HG02798 (cell line): ENCODE measurements around the gene PRM2.
A peak's percentile ranks its signal among the peaks of the same experiment; 100 is the strongest.

Experiments used
- ATAC-seq: cut with Tn5 transposase; IDR thresholded peaks from one replicate; pipeline ENCODE4 v1.9.1; 2021; ENCODE audit warnings: mild to moderate bottlenecking; ENCODE audit not compliant: unreplicated experiment, poor library complexity

PRM2 gene

GRCh38 chr16:11265124-11265523 lies 11.2 kb downstream of the PRM2 start:
- no peak for ATAC-seq

DNA sequence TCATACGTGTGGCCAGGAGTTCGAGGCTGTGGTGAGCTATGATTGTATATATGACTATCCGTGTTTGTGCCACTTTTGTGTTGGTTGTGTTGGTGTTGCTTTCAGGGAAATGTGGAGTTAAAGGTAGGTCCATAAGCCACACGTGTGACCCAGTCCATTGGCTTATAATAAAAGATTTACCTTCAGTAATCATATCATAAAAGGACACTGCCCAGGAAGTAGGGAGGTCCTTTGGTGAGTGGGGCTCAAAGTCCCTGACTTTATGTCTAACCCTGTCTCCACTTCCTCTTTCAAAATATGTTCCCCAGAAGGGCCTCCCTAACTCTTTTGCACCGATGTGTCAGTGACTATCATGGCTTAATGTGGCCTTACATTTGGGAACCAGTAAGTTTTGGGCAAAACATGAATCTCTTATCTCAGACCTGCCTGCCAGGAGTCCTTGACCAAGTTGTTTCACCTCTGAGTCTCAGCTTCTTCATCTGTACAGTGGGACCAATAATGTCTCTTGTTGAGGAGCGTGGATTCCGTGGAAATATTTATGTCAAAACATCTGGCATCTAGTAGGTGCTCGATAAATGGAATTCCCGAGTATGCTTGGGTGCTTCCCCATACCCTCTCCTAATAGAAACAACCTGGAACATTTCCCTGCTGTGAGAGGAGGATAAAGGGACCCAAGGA lies 12.0 kb downstream of the PRM2 start:
- ATAC-seq = no peak

GRCh38 chr16:11263737-11264136 lies 12.5 kb downstream of the PRM2 start:
- no peak for ATAC-seq

DNA sequence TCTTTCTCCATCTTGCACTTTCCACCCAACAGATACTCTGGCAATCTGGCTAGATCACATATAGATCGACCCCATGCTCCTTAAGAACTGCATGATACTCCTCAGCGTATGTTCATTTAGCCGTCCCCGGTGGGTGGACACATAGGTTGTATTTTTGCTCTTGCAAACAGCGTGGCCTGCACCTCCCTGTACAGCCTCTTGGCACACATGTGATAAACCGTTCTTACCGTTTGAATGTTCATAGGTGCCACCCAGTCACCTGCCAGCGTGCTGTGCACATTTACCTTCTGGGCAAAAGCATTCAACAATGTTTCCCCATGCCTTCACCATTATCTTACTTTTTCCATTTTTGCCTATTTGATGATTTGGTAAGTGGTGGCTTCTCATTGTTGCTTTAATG lies 13.4 kb downstream of the PRM2 start:
- no peak for ATAC-seq

- ATAC-seq = no peak
Measured at GRCh38 chr16:11260596-11260966, 15.7 kb downstream of the PRM2 start.

DNA sequence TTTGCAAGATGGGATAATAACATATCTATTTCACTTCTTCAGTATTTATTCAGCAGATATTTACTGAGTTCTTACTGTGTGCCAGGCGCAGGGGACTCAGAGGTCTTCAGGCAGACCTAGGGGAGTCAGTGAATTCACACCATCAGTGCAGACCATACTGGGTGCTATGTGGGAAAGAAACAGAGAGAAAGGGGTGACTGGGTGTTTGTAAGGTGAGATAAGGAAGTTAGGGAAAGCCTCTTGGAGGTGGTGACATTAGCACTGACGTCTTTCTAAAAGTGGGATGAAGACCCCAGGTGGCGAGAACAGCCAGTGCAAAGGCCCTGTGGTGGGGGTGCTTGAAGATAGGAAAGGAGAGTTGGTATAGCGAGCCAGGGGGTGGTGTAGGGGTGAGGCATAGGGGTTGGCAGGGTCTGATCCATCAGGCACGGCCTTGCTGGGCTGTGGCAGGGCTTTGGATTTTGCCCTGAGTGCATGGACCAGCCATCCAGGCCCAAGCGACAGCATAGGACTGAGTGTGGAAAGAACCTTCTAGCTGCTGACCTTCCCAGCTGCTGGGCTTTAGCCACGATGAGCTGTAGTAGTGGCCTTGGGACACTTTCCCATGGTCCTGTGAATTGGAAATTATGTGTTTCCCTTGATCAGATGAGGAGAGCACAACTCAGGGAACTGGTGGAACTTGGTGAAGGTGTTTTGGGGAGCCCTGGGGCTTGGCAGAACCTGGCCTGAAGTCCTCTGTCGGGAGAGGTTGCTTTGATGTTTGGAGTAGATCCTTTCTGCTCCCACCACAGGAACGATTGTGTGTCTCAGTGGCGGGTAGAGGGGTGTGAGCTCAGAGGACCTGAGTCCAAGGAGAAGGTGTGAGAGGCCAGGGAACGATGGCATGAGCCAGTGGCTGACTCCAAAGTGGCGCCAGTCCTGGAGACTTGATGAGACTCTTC lies 16.4 kb downstream of the PRM2 start:
- no peak for ATAC-seq

GRCh38 chr16:11258553-11259492 lies 17.5 kb downstream of the PRM2 start:
- no peak for ATAC-seq

- ATAC-seq = no peak
Measured at GRCh38 chr16:11257131-11257938, 18.9 kb downstream of the PRM2 start.

DNA sequence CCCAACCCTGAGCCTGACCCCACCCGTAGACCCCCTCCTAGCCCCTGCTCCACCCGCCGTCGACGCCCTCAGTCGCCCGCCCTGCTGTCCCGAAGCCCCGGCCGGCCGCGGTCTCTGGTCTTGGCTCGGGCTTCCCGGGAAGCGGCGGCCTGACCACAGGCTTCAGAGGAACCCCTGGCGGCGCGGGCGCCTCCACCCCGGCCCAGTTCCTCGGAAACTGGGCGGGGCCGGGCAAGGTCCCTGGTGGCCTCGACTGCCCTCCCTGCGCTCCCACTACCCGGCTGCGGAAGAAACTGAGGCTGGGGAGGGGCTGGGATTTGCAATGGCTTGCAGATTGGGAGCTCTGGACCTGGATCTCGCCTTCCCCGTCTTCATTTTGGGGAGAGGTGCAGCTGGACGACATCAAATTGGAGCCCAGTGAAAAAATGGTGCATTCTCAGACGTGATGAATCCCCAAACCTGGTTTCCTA lies 19.6 kb downstream of the PRM2 start:
- no peak for ATAC-seq

DNA sequence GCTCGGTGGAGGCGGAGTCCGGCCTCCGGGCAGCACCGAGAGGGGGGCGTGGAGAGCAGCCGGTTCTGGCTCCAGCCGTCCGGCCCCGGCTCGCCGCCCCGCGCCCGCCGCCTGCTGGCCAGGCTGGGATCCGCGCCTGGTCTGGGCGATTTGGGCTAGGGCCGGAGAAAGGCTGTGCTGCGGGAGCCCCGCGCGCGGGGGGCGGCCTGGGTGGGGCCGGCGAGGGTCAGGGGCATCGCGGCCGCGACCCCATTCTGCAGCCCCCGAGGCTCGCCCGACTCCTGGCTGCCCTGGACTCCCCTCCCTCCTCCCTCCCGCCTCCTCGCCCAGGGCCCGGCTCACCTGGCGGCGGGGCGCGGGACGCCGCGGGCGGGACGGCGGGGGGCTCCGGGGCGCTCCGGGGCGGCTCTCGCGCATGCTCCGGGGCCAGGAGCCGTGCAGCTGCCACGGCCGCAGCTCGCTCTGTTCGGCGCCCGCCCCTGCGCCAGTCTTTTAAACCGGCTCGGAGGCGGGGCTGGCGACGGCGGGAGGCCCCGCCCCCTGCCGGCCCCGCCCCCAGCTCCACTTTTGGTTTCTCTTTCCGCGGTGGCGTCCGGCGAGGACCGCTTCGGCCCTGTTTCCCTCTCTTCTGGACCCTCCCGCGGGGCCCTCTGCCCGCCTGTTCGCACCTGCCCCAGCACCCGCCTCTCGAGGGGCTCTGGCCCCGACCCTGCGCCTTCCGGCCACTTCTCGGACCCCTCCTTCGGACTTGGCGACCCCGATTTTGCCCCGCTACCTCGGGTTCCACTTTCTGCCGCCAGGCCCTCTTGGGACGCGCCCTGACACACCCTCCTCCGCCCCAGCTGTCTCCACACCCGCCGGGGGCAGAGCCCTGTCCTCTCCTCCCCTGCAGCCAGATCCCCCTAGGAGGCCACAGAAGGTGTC lies 20.3 kb downstream of the PRM2 start, which contains the start of gene SOCS1:
Gene SOCS1 (minus strand): TSS at position 468 of the 924 bp plus-strand sequence. CDS start 726 bp downstream, outside the sequence.
- peak; percentile 63 for ATAC-seq

GRCh38 chr16:11254913-11255736 lies 21.2 kb downstream of the PRM2 start:
- peak; percentile 1 for ATAC-seq

- no peak for ATAC-seq
Measured at GRCh38 chr16:11253995-11254912, 22.0 kb downstream of the PRM2 start.

GRCh38 chr16:11253009-11253994 lies 23.0 kb downstream of the PRM2 start:
- no peak for ATAC-seq

GRCh38 chr16:11252482-11252931 lies 23.8 kb downstream of the PRM2 start:
- no peak for ATAC-seq
